Fibroblast of lung (primary cell): ENCODE results near the gene TCF7L1. TPM values are rescaled to one million over a fixed set of nuclear protein-coding genes. Genes with fewer than 3 reads are reported as not detected.

Experiments used
- DNase-seq, 2 donors: peaks; one replicate each; pipeline versions ENCODE4 v3.0.0 to v3.0.0-alpha.2; 2010; ENCODE audit warnings: low read depth in 2 of 2
- H2AFZ ChIP-seq: 2 replicates; pipeline ENCODE4 v1.5.1; 2012; ENCODE audit warnings: low read length, control low read depth, inconsistent platforms
- H3K27ac ChIP-seq: 2 replicates; pipeline ENCODE4 v1.5.1; 2011; ENCODE audit warnings: low read length, control low read depth; ENCODE audit not compliant: insufficient read depth
- H3K27me3 ChIP-seq: 2 replicates; pipeline ENCODE4 v1.5.1; 2011; ENCODE audit warnings: mild to moderate bottlenecking, low read length; ENCODE audit not compliant: control insufficient read depth, insufficient read depth
- H3K36me3 ChIP-seq: 2 replicates; pipeline ENCODE4 v1.5.1; 2011; ENCODE audit warnings: low read length; ENCODE audit not compliant: control insufficient read depth, insufficient read depth
- H3K4me1 ChIP-seq: 2 replicates; pipeline ENCODE4 v1.5.1; 2011; ENCODE audit warnings: low read length; ENCODE audit not compliant: control insufficient read depth, insufficient read depth; ENCODE audit errors: extremely low read depth
- H3K4me2 ChIP-seq: 2 replicates; pipeline ENCODE4 v1.5.1; 2011; ENCODE audit warnings: low read length, control low read depth; ENCODE audit not compliant: insufficient read depth; ENCODE audit errors: extremely low read depth
- H3K4me3 ChIP-seq, 4 experiments: fragments of 200-600 bp in 1 of 4; sonication (generic) in 1 of 4; replicated peaks in 1 of 4; 2 replicates each; pipeline ENCODE4 v1.5.1; 2011 to 2016; ENCODE audit warnings: low read length in 4 of 4, low read depth in 3 of 4, mild to moderate bottlenecking in 3 of 4, control low read depth in 2 of 4, inconsistent platforms in 1 of 4, mixed read lengths in 1 of 4; ENCODE audit not compliant: insufficient read depth in 1 of 4; ENCODE audit errors: control extremely low read depth in 1 of 4
- H3K79me2 ChIP-seq: 2 replicates; pipeline ENCODE4 v1.5.1; 2012; ENCODE audit warnings: mild to moderate bottlenecking, low read length, inconsistent platforms; ENCODE audit not compliant: control insufficient read depth, insufficient read depth
- H3K9ac ChIP-seq: 2 replicates; pipeline ENCODE4 v1.5.1; 2011; ENCODE audit warnings: mild to moderate bottlenecking, low read length, control low read depth; ENCODE audit not compliant: insufficient read depth
- H3K9me3 ChIP-seq: 2 replicates; pipeline ENCODE4 v1.5.1; 2012; ENCODE audit warnings: low read depth, low read length; ENCODE audit not compliant: control insufficient read depth, insufficient read depth
- H4K20me1 ChIP-seq: 2 replicates; pipeline ENCODE4 v1.5.1; 2011; ENCODE audit warnings: low read length; ENCODE audit not compliant: control insufficient read depth, insufficient read depth; ENCODE audit errors: extremely low read depth
- CTCF ChIP-seq, 2 donors: IDR thresholded peaks in 1 of 2; conservative IDR thresholded peaks in 1 of 2; 1 replicate in 1 of 2; 2 replicates in 1 of 2; pipeline ENCODE4 v1.5.1; 2011 to 2012; ENCODE audit warnings: low read length in 2 of 2, control low read depth in 1 of 2, inconsistent platforms in 1 of 2, low read depth in 1 of 2, mild to moderate bottlenecking in 1 of 2
- EZH2 ChIP-seq: IDR thresholded peaks from 2 replicates; pipeline ENCODE4 v1.5.1; 2012; ENCODE audit warnings: low read length, control low read depth, mild to moderate bottlenecking; ENCODE audit errors: missing control alignments
- polyA plus RNA-seq, 2 donors: library from polyadenylated mRNA; depleted of rRNA in 1 of 2; stranded (reverse) in 1 of 2; unstranded in 1 of 2; fragments of >200 nt; gene quantifications; 2 replicates each; pipeline ENCODE4 v1.2.1, GENCODE V29; 2011 to 2012; ENCODE audit warnings: missing spikeins in 1 of 2
- total RNA-seq: library from RNA; depleted of rRNA; stranded (reverse); fragments of >200 nt; gene quantifications from 2 replicates; pipeline ENCODE4 v1.2.1, GENCODE V29; 2014

Gene TCF7L1
- total and polyA plus RNA-seq, 2 donors (not counting 1 experiment from before 2014, with no cell fraction given) = 0.83 to 1.5 TPM

- Histone ChIP-seq H3K27me3 (no peaks in the 10 kb centered on the region), H3K36me3 (no peaks in the 10 kb centered on the region), H3K9me3 (no peaks in the 10 kb centered on the region), H3K4me3 (no peak overlapping the region), H3K4me1 (no peaks in the 10 kb centered on the region), H3K79me2 (no peaks in the 10 kb centered on the region), H3K27ac (no peak overlapping the region), H3K9ac (no peak overlapping the region), H3K4me2 (no peak overlapping the region), H2AFZ (no peak overlapping the region), H4K20me1 (no peaks in the 10 kb centered on the region)
- TF ChIP-seq CTCF (conservative IDR thresholded peaks at IDR 0.05 in 1 of 2, IDR thresholded peaks at IDR 0.05 in 1 of 2; ENCODE audit: low read depth in 1 of 2, low read length in 2 of 2) (no peak), EZH2 (no peak)
- DNase-seq = peak; percentile 79 to 80
Measured at GRCh38 chr2:85106489-85107180, 26.6 kb upstream of the TCF7L1 start.

- Histone ChIP-seq H3K27me3 (peaks cover 2% of the 10 kb centered on the region), H3K9me3 (no peaks in the 10 kb centered on the region), H2AFZ (no peak overlapping the region), H4K20me1 (no peaks in the 10 kb centered on the region), H3K27ac (no peak overlapping the region), H3K36me3 (no peaks in the 10 kb centered on the region), H3K4me2 (no peak overlapping the region), H3K79me2 (no peaks in the 10 kb centered on the region), H3K4me3 (no peak overlapping the region), H3K9ac (no peak overlapping the region), H3K4me1 (peaks cover 3% of the 10 kb centered on the region)
- TF ChIP-seq CTCF (conservative IDR thresholded peaks at IDR 0.05 in 1 of 2, IDR thresholded peaks at IDR 0.05 in 1 of 2; ENCODE audit: low read depth in 1 of 2, low read length in 2 of 2) = no peak
- no peak for TF ChIP-seq EZH2
- DNase-seq = peak in 1 of 2 donors; percentile 71
Measured at GRCh38 chr2:85110991-85111560, 22.1 kb upstream of the TCF7L1 start.

- no peak for TF ChIP-seq EZH2
- TF ChIP-seq CTCF (conservative IDR thresholded peaks at IDR 0.05 in 1 of 2, IDR thresholded peaks at IDR 0.05 in 1 of 2; ENCODE audit: low read depth in 1 of 2, low read length in 2 of 2) = no peak
- H3K4me1 ChIP-seq = peaks cover 3% of the 10 kb centered on the region
- DNase-seq = peak; percentile 17 to 68
- no peaks in the 10 kb centered on the region for H4K20me1 ChIP-seq
- peaks cover 5% of the 10 kb centered on the region for H3K27me3 ChIP-seq
- H2AFZ ChIP-seq = no peak overlapping the region
- no peak overlapping the region for H3K4me2 ChIP-seq
- no peak overlapping the region for H3K27ac ChIP-seq
- no peaks in the 10 kb centered on the region for H3K36me3 ChIP-seq
- H3K9me3 ChIP-seq = no peaks in the 10 kb centered on the region
- H3K79me2 ChIP-seq = no peaks in the 10 kb centered on the region
- H3K4me3 ChIP-seq = no peak overlapping the region
- H3K9ac ChIP-seq = no peak overlapping the region
Measured at GRCh38 chr2:85111819-85112281, 21.3 kb upstream of the TCF7L1 start.
